Heart left ventricle (tissue), 13 donors: ENCODE measurements around the gene ARHGAP5.

ENCODE experiments used
- POLR2A ChIP-seq, 2 donors: fragments of 450-650 bp; IDR thresholded peaks; one replicate each; pipeline ENCODE4 v1.6.1; 2017; ENCODE audit warnings: antibody characterized with exemption in 2 of 2, mild to moderate bottlenecking in 2 of 2, moderate library complexity in 2 of 2
- TF ChIP-seq, protein P1 (sequence below), 12 donors: fragments of 200-600 bp; sonication (generic) in 4 of 12; IDR thresholded peaks; one replicate each; pipeline versions ENCODE4 v1.5.0 to v1.8.0; 2018 to 2022; ENCODE audit warnings: antibody characterized with exemption in 12 of 12, mild to moderate bottlenecking in 5 of 12
- donor health status: ischemic (EF 13 %, LVEDD 7.1; RV severe dilation, severe dysfunction).
- donor health status: DM: no; HTN: yes; CAD: no.
- donor health status: DM: no; HTN: no; CAD: no.
- donor health status: ischemic (EF 25% LVEDD 6.9; RV normal size, moderate dysfunction).
- donor health status: ischemic (EF 25% LVEDD 5.7; RV mildly dilated, moderate dysfunction).
- donor health status: ischemic (EF 35%, LVEDD 5.7; RV mildly dilated, moderate dysfunction).
- donor health status: nonischemic (EF 11% LVEDD 7.7; RV severe dilation, severe dysfunction).
- donor health status: DM: yes; HTN: yes; CAD: no.
- donor health status: PGD.
- donor health status: ischemic (EF 29% LVEDD 5.4; RV normal size, mild dysfunction).
- donor health status: nonischemic (EF 23%, LVEDD 6.1; RV moderate dilation, normal function).

DNA sequence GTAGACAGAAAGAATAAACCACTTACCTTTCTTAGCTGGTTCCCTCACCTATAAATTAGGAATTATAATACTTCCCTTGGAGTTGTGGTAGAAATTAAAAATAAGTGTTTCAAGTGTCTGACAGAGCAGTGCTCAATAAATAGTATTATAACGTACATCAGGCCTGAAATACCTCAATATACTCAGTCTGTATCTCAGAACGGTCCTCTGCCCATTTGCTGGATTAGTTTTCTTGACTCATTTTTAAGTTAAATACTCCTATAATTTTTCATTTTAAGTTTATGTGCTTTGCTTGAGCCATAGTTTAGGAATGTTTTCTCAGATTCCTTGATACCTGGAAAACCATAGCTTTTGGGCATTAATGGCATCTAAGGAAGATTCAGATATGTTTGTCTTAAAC, 22.4 kb downstream of the ARHGAP5 start:
- TF ChIP-seq, protein P1, sequence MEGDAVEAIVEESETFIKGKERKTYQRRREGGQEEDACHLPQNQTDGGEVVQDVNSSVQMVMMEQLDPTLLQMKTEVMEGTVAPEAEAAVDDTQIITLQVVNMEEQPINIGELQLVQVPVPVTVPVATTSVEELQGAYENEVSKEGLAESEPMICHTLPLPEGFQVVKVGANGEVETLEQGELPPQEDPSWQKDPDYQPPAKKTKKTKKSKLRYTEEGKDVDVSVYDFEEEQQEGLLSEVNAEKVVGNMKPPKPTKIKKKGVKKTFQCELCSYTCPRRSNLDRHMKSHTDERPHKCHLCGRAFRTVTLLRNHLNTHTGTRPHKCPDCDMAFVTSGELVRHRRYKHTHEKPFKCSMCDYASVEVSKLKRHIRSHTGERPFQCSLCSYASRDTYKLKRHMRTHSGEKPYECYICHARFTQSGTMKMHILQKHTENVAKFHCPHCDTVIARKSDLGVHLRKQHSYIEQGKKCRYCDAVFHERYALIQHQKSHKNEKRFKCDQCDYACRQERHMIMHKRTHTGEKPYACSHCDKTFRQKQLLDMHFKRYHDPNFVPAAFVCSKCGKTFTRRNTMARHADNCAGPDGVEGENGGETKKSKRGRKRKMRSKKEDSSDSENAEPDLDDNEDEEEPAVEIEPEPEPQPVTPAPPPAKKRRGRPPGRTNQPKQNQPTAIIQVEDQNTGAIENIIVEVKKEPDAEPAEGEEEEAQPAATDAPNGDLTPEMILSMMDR (IDR thresholded peaks at IDR 0.05), result no peak
- no peak for TF ChIP-seq POLR2A (IDR thresholded peaks at IDR 0.05)
